HUES48 (cell line): ENCODE data around the gene DSG2.
"Not testable (repeated sequence)": the region's sequence is repeated elsewhere in the genome, so short reads cannot be mapped to it uniquely, and the experiment has no call there.

Experiments used
- H3K27ac ChIP-seq: one replicate; pipeline ENCODE4 v1.7.0; 2013; ENCODE audit warnings: low read depth, low read length, inconsistent platforms
- H3K27me3 ChIP-seq: 2 replicates; pipeline ENCODE4 v1.6.1; 2013; ENCODE audit warnings: mild to moderate bottlenecking, low read length; ENCODE audit not compliant: control insufficient read depth, insufficient read depth
- H3K36me3 ChIP-seq: 2 replicates; pipeline ENCODE4 v1.6.1; 2013; ENCODE audit warnings: low read length; ENCODE audit not compliant: control insufficient read depth, insufficient read depth
- H3K4me1 ChIP-seq: 2 replicates; pipeline ENCODE4 v1.6.1; 2013; ENCODE audit warnings: mild to moderate bottlenecking, low read length; ENCODE audit not compliant: control insufficient read depth, insufficient read depth
- H3K4me3 ChIP-seq: 2 replicates; pipeline ENCODE4 v1.5.1; 2013; ENCODE audit warnings: mild to moderate bottlenecking, low read depth, low read length
- H3K9ac ChIP-seq: 2 replicates; pipeline ENCODE4 v1.6.1; 2013; ENCODE audit warnings: mild to moderate bottlenecking, low read depth, low read length, moderate library complexity
- H3K9me3 ChIP-seq: 2 replicates; pipeline ENCODE4 v1.6.1; 2013; ENCODE audit warnings: low read length; ENCODE audit not compliant: control insufficient read depth, insufficient read depth

The DSG2 gene

DNA sequence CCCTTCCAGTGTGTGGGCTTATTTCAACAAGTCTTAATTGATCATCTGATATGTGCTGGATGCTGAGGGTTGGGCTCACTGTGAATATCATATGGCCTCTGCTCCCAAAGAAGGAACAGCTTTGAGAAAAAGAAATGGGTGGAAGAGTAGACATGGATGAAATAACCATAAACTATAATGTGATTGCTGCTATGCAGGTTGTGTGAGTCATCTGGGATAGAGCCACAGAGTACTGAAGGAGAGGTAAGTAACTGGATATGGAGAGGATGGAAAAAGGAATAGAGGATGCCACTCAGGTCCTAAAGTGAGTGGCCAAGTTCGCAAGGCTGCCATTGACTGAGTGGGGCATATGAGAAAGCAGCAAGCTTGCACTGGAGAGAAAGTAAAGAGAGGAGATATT is 8.7 kb upstream of the DSG2 start:
- Histone ChIP-seq H3K9me3 (no peaks in the 10 kb centered on the region), H3K4me3 (no peak overlapping the region), H3K36me3 (no peaks in the 10 kb centered on the region), H3K27ac (no peak overlapping the region), H3K27me3 (no peaks in the 10 kb centered on the region), H3K4me1 (no peaks in the 10 kb centered on the region), H3K9ac (no peak overlapping the region)

DNA sequence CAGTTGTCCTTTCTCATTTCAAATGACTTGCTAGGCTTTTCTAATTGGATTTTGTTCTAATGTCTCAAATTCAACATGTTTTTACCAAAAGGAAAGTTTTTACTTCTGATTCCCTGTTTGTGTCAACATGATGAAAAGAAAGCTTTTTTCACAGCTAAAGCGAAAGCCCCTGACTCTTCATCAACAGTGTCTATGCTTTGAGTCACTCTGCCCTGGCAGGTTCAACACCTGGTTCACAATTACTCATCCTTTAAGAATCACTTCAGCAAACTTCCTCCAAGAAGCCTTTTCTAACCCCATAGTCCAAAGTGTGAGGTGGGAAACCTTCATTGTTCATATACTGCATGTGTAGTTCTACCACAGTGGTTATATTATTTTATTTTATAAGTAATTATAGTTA is 7.6 kb upstream of the DSG2 start:
- Histone ChIP-seq H3K4me3 (no peak overlapping the region), H3K9ac (no peak overlapping the region), H3K36me3 (no peaks in the 10 kb centered on the region), H3K4me1 (no peaks in the 10 kb centered on the region), H3K27me3 (no peaks in the 10 kb centered on the region), H3K9me3 (no peaks in the 10 kb centered on the region), H3K27ac (peak overlapping the region; percentile 52)

DNA sequence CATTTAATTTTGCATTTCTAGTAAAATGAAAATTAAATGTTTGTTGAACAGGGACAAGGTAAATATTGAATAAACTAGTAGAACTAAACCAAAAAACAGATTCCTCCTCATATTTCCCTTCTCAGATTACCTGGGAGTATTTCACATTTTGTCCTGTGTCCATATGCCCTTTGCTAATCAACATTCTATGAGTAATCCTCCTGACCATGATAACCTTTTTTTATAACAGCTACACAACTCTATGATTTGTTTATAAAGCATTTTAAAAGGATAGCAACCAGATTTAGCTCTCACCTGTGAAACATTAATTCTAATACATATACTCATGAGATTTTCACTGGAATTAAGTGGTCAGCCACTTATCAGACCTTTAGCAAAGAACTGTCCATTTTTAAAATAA is 7.1 kb upstream of the DSG2 start:
- Histone ChIP-seq H3K27me3 (no peaks in the 10 kb centered on the region), H3K4me1 (no peaks in the 10 kb centered on the region), H3K4me3 (no peak overlapping the region), H3K36me3 (no peaks in the 10 kb centered on the region), H3K9me3 (no peaks in the 10 kb centered on the region), H3K9ac (no peak overlapping the region), H3K27ac (peak overlapping the region; percentile 9)

DNA sequence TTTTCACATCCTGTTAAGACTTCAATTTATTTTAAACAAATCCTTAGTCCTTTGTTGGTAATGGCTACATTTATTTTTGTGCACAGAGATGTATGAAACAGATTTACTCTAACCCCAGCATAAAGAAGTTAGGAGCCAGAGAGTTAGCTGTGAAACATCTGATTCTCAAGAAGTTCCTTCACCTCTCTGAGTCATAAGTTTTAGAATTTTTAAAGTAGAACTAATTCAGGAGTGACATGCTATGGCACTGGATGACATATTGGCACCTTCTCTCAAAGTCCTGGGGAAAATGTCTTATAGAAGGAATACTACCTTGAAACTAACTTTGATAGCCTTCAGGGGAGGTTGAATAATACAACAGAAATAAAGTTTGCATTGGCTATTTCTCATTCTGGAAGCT is 6.4 kb upstream of the DSG2 start:
- Histone ChIP-seq H3K4me1 (no peaks in the 10 kb centered on the region), H3K4me3 (no peak overlapping the region), H3K9me3 (no peaks in the 10 kb centered on the region), H3K27ac (no peak overlapping the region), H3K9ac (no peak overlapping the region), H3K27me3 (no peaks in the 10 kb centered on the region), H3K36me3 (no peaks in the 10 kb centered on the region)

DNA sequence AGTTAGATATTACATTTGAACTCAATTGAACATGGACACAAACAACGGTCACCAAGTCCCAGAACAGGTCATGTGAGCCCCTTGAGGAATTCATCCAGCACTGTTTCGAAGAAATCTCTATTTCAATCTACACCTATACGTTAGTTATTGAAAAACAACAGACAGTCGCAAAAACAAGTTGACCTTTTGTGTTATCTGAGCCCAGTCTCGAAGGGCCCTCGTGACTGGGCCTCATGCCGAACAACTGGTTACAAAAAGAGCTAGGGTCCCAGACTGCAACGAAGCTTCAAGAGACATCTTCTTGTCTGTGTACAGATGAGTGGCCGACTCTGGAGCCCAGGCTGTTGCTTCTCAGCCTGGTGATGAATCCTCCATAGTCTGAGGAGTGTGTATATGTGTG is 5.3 kb upstream of the DSG2 start:
- Histone ChIP-seq H3K4me1 (0 out of 2 replicates have a peak, but pooled peaks cover 8% of the 10 kb centered on the region), H3K36me3 (no peaks in the 10 kb centered on the region), H3K4me3 (no peak overlapping the region), H3K9ac (no peak overlapping the region), H3K27me3 (peaks cover 4% of the 10 kb centered on the region; the same call in 1 of the 2 replicates), H3K27ac (no peak overlapping the region), H3K9me3 (no peaks in the 10 kb centered on the region)

GRCh38 chr18:31493171-31493570 is 4.8 kb upstream of the DSG2 start:
- Histone ChIP-seq H3K4me3 (no peak overlapping the region), H3K27me3 (peaks cover 4% of the 10 kb centered on the region; the same call in 1 of the 2 replicates), H3K9me3 (no peaks in the 10 kb centered on the region), H3K27ac (no peak overlapping the region), H3K36me3 (no peaks in the 10 kb centered on the region), H3K4me1 (0 out of 2 replicates have a peak, but pooled peaks cover 8% of the 10 kb centered on the region), H3K9ac (no peak overlapping the region)

DNA sequence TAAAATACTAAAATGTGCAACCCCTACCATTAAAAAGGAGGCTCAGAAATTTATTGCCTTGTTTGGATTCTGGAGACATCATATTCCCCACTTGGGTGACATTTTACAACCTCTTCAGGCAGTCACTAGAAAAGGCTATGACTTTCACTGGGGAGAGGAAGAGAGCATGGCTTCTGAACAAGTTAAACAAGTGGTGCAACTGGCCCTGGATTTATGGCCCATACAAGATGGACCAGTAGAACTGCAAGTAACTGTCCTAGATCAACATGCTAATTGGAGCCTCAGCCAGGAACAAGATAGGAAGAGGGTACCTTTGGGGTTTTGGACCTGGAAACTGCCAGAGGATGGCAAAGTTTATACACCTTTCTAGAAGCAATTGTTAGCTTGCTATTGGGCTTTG is 4.0 kb upstream of the DSG2 start:
- no peaks in the 10 kb centered on the region for H3K36me3 ChIP-seq
- no peak overlapping the region for H3K9ac ChIP-seq
- no peaks in the 10 kb centered on the region for H3K9me3 ChIP-seq
- H3K4me1 ChIP-seq: 0 out of 2 replicates have a peak, but pooled peaks cover 8% of the 10 kb centered on the region
- H3K27me3 ChIP-seq: peaks cover 4% of the 10 kb centered on the region; the same call in 1 of the 2 replicates
- H3K4me3 ChIP-seq: no peak overlapping the region
- H3K27ac ChIP-seq: no peak overlapping the region

- not testable (repeated sequence) for H3K36me3 ChIP-seq, H3K4me3 ChIP-seq, H3K27me3 ChIP-seq
These were observed 3.2 kb upstream of the DSG2 start for GRCh38 chr18:31494705-31495244.

DNA sequence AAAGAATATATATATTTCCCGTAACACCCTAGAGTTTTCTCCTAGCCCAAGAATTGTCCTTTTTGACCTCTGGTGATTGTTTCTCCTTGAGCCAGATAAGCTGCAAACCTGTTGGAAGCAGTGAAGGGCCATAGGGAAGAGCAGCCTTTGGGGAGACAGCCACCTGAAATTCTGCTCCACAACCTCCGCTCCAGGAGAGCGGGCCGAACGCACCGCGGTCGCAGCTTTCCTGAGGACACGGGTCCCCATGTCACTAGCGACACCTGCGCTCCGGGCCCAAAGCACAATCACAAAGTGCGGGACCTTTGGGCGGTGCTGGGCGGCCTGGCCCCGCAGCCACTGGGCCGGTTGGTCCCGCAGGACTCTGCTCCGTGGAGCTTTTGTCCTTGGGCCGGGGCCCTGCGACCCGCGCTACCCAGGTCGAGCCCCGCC is 557 bp upstream of the DSG2 start:
- H3K9ac ChIP-seq: peak overlapping the region; percentile 96
- H3K27ac ChIP-seq: peak overlapping the region; percentile 85
- peak overlapping the region; percentile 99 for H3K4me3 ChIP-seq
- H3K27me3 ChIP-seq: peaks cover 4% of the 10 kb centered on the region; the same call in 1 of the 2 replicates
- no peaks in the 10 kb centered on the region for H3K36me3 ChIP-seq
- H3K4me1 ChIP-seq: peaks cover 33% of the 10 kb centered on the region
- H3K9me3 ChIP-seq: no peaks in the 10 kb centered on the region

More at GRCh38 chr18:31494705-31495244, 3.2 kb upstream of the DSG2 start:
- not testable (repeated sequence) for H3K27ac ChIP-seq, H3K9me3 ChIP-seq, H3K9ac ChIP-seq
- H3K4me1 ChIP-seq: peaks cover 16% of the 10 kb centered on the region

- peaks cover 3% of the 10 kb centered on the region; the same call in 1 of the 2 replicates for H3K36me3 ChIP-seq
- H3K4me1 ChIP-seq: peaks cover 33% of the 10 kb centered on the region
- peak overlapping the region; percentile 96 for H3K9ac ChIP-seq
- H3K27ac ChIP-seq: peak overlapping the region; percentile 85
- peaks cover 4% of the 10 kb centered on the region; the same call in 1 of the 2 replicates for H3K27me3 ChIP-seq
- H3K4me3 ChIP-seq: peak overlapping the region; percentile 99
- H3K9me3 ChIP-seq: no peaks in the 10 kb centered on the region
These were observed 872 bp downstream of the DSG2 start for GRCh38 chr18:31498574-31499524.
